HepG2 (cell line): ENCODE data around the gene TMEM167B. TPM values are rescaled to one million over a fixed set of nuclear protein-coding genes. Genes with fewer than 3 reads are reported as not detected.

Source experiments
- ATAC-seq: fragments of 200-7000 bp; cut with Tn5 transposase; 3 replicates; pipeline ENCODE4 v1.9.1; 2020; ENCODE audit warnings: mild to moderate bottlenecking, moderate library complexity
- BruUV-seq: library from RNA; stranded (reverse); fragments of 400-500 nt; replicated peaks from 2 replicates; lab custom pipeline; 2021; lab: Mats Ljungman, UMichigan
- CTCF ChIA-PET: fragments of 300-600 bp; formaldehyde crosslinking; extraction: SDS; loops from one replicate; lab custom pipeline; 2021; ENCODE audit warnings: low total read pairs, inconsistent platforms, low intra/inter-chr PET ratio; lab: Yijun Ruan, JAX
- POLR2A ChIA-PET: fragments of 350-600 bp; sonication (Branson Sonifier 250); formaldehyde crosslinking; loops from one replicate; lab custom pipeline; 2020; ENCODE audit warnings: antibody characterized with exemption, inconsistent platforms; lab: Yijun Ruan, JAX
- DNase-seq: peaks from one replicate; pipeline ENCODE4 v3.0.0-alpha.2; 2015; ENCODE audit warnings: low spot score
- FAIRE-seq: peaks from 3 replicates; lab custom pipeline; 2011; peaks lifted over from hg19 to GRCh38; lab: Jason Lieb, UNC
- H2AFZ ChIP-seq: one replicate; pipeline ENCODE4 v1.6.1; 2011; ENCODE audit warnings: low read length, inconsistent platforms
- H3K27ac ChIP-seq: fragments of 300-600 bp; 3 replicates; pipeline ENCODE4 v1.8.0; 2011; ENCODE audit warnings: mixed run types, mild to moderate bottlenecking, mixed read lengths, low read length, inconsistent platforms; ENCODE audit not compliant: insufficient read depth; ENCODE audit errors: extremely low read length
- H3K27me3 ChIP-seq, 2 experiments: fragments of 200-600 bp in 1 of 2; 2 replicates in 1 of 2; 3 replicates in 1 of 2; pipeline versions ENCODE4 v1.6.0 to v1.8.0; 2011; ENCODE audit warnings: low read length in 2 of 2, mild to moderate bottlenecking in 2 of 2, moderate library complexity in 2 of 2, inconsistent platforms in 1 of 2; ENCODE audit not compliant: insufficient read depth in 2 of 2, control insufficient read depth in 1 of 2
- H3K36me3 ChIP-seq, 2 experiments: fragments of 200-600 bp in 1 of 2; replicated peaks in 1 of 2; 2 replicates in 1 of 2; 3 replicates in 1 of 2; pipeline versions ENCODE4 v1.5.1 to v1.8.0; 2011; ENCODE audit warnings: low read length in 2 of 2, inconsistent platforms in 1 of 2; ENCODE audit not compliant: insufficient read depth in 2 of 2, control insufficient read depth in 1 of 2
- H3K4me1 ChIP-seq: 2 replicates; pipeline ENCODE4 v1.5.1; 2012; ENCODE audit warnings: low read length, inconsistent platforms; ENCODE audit not compliant: insufficient read depth
- H3K4me2 ChIP-seq: 2 replicates; pipeline ENCODE4 v1.6.0; 2011; ENCODE audit warnings: low read depth, low read length, inconsistent platforms
- H3K4me3 ChIP-seq, 3 experiments: fragments of 200-600 bp in 1 of 3; sonication (generic), shearing (Covaris generic) in 1 of 3; replicated peaks in 1 of 3; 2 replicates each; pipeline ENCODE4 v1.5.1; 2011 to 2016; ENCODE audit warnings: low read length in 3 of 3, inconsistent platforms in 2 of 3, low read depth in 2 of 3, mild to moderate bottlenecking in 2 of 3, control low read depth in 1 of 3, mixed read lengths in 1 of 3; ENCODE audit not compliant: insufficient read depth in 1 of 3
- H3K79me2 ChIP-seq: one replicate; pipeline ENCODE4 v1.6.1; 2011; ENCODE audit warnings: low read length, inconsistent platforms; ENCODE audit not compliant: insufficient read depth
- H3K9ac ChIP-seq: 2 replicates; pipeline ENCODE4 v1.6.0; 2011; ENCODE audit warnings: mild to moderate bottlenecking, low read depth, low read length, inconsistent platforms; ENCODE audit not compliant: insufficient read depth
- H3K9me3 ChIP-seq: 2 replicates; pipeline ENCODE4 v1.5.1; 2012; ENCODE audit warnings: mild to moderate bottlenecking, low read length
- H4K20me1 ChIP-seq: 2 replicates; pipeline ENCODE4 v1.6.0; 2011; ENCODE audit warnings: inconsistent platforms, mild to moderate bottlenecking, low read length, moderate library complexity; ENCODE audit not compliant: insufficient read depth
- ATM ChIP-seq: fragments of 450-650 bp; IDR thresholded peaks from 2 replicates; pipeline ENCODE4 v1.7.1; 2017; ENCODE audit warnings: mild to moderate bottlenecking, borderline replicate concordance
- CREM ChIP-seq, 2 experiments: sonication (generic) in 1 of 2; formaldehyde crosslinking in 1 of 2; IDR thresholded peaks; 2 replicates each; pipeline versions ENCODE4 v1.4.0 to v1.6.1; 2016 to 2020; ENCODE audit warnings: antibody characterized with exemption in 1 of 2, mild to moderate bottlenecking in 1 of 2, missing genetic modification reagents in 1 of 2
- HNF4G ChIP-seq, 2 experiments: sonication (generic) in 1 of 2; formaldehyde crosslinking in 1 of 2; IDR thresholded peaks; 2 replicates each; pipeline versions ENCODE4 v1.4.0 to v1.6.1; 2011 to 2020; ENCODE audit warnings: borderline replicate concordance in 2 of 2, low read depth in 2 of 2, mild to moderate bottlenecking in 2 of 2, low read length in 1 of 2, missing genetic modification reagents in 1 of 2, moderate library complexity in 1 of 2
- NFYC ChIP-seq: IDR thresholded peaks from 2 replicates; pipeline ENCODE4 v1.6.1; 2016; ENCODE audit warnings: missing genetic modification reagents, missing compliant biosample characterization
- SPEN ChIP-seq: sonication (generic); formaldehyde crosslinking; IDR thresholded peaks from 2 replicates; pipeline ENCODE4 v1.5.1; 2020; ENCODE audit warnings: low read depth, mild to moderate bottlenecking, missing genetic modification reagents
- SRSF1 ChIP-seq: fragments of 200-400 bp; formaldehyde crosslinking; optimal IDR thresholded peaks from 2 replicates; pipeline ENCODE3; 2017; ENCODE audit warnings: mild to moderate bottlenecking, low read depth, low read length, moderate library complexity
- ZBTB8A ChIP-seq: sonication (generic); formaldehyde crosslinking; IDR thresholded peaks from 2 replicates; pipeline ENCODE4 v1.4.0; 2020; ENCODE audit warnings: mild to moderate bottlenecking, low read depth, missing genetic modification reagents, borderline replicate concordance
- ZNF337 ChIP-seq: sonication (generic); formaldehyde crosslinking; IDR thresholded peaks from 2 replicates; pipeline ENCODE4 v1.5.1; 2020; ENCODE audit warnings: missing genetic modification reagents, low read depth, mild to moderate bottlenecking, borderline replicate concordance
- ZNF788 ChIP-seq: sonication (generic); formaldehyde crosslinking; IDR thresholded peaks from 2 replicates; pipeline ENCODE4 v1.5.0; 2020; ENCODE audit warnings: mild to moderate bottlenecking, missing genetic modification reagents, borderline replicate concordance
- ZNF891 ChIP-seq: sonication (generic); formaldehyde crosslinking; IDR thresholded peaks from 2 replicates; pipeline ENCODE4 v1.5.0; 2020; ENCODE audit warnings: mild to moderate bottlenecking, missing genetic modification reagents
- WGBS: methylation state at CpG from one replicate; pipeline ENCODE4 v1.1.6; 2017; ENCODE audit warnings: low lambda C conversion rate; 5-methylcytosine and 5-hydroxymethylcytosine counted together
- in situ Hi-C: cut with HindIII; loops from 2 replicates; pipeline ENCODE4 v1.10.0; 2017; ENCODE audit warnings: low pct_unique_long_range_greater_than_20kb; ENCODE audit not compliant: extremely low pct_ligation_motif_present
- intact Hi-C: fragments of 100-400 bp; cut with micrococcal nuclease; formaldehyde crosslinking; loops from one replicate; pipeline ENCODE4 v1.10.0; 2022; ENCODE audit not compliant: unreplicated experiment
- polyA plus RNA-seq, 8 experiments: library from polyadenylated mRNA; depleted of rRNA in 3 of 8; stranded (reverse) in 7 of 8; unstranded in 1 of 8; fragments of >200 nt; fragmentation: Illumina TruSeq in 4 of 8; extraction: Trizol in 4 of 8; gene quantifications; 2 replicates each; pipeline versions ENCODE4 v1.2.1 to v1.2.3, GENCODE V29; 2011 to 2016; ENCODE audit warnings: low read depth in 4 of 8, missing spikeins in 1 of 8, mixed read lengths in 1 of 8; ENCODE audit not compliant: insufficient read depth in 1 of 8
- total RNA-seq, 5 experiments: library from RNA; depleted of rRNA; stranded (reverse); fragments of >200 nt; fragmentation: Illumina TruSeq; extraction: Trizol; gene quantifications; 2 replicates each; pipeline ENCODE4 v1.2.3, GENCODE V29; 2016; ENCODE audit warnings: low read depth in 1 of 5
- TF ChIP-seq, protein P1 (sequence below): sonication (generic); formaldehyde crosslinking; IDR thresholded peaks from 2 replicates; pipeline ENCODE4 v1.4.0; 2020; ENCODE audit warnings: missing genetic modification reagents, borderline replicate concordance
- TF ChIP-seq, protein P2 (sequence below): sonication (generic); formaldehyde crosslinking; IDR thresholded peaks from 2 replicates; pipeline ENCODE4 v1.4.0; 2020; ENCODE audit warnings: mild to moderate bottlenecking, missing genetic modification reagents, borderline replicate concordance
- TF ChIP-seq, protein P3 (sequence below): sonication (generic); formaldehyde crosslinking; IDR thresholded peaks from 2 replicates; pipeline ENCODE4 v1.5.0; 2020; ENCODE audit warnings: missing genetic modification reagents, mild to moderate bottlenecking, borderline replicate concordance

Gene TMEM167B
- total and polyA plus RNA-seq, 2 of the 13 experiments (the other 11 are each of a cell fraction or from before 2014, with no cell fraction given) = 9.5 to 22.4 TPM

DNA sequence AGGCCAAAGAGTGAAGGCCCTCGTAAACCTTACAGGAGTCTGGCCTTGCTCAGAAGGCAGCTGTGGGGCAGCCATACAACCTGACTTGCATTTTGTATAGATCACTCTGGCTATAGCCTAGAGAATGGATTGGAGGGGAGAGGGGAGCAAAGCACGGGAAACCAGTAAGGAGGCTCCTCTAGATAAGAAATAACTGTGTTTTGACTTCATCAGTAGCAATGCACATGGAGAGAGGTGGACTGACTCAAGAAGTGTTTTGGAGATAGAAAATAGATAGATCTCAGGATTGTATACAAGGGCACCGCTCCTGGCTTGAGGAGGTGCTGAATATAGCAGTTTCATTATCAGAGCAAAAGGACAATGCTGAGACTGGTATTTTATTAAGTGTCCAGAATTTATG is 49.8 kb downstream of the TMEM167B start:
- in situ Hi-C loops = no loop called here
- ChIA-PET CTCF (no interaction called here), POLR2A (no interaction called here)
- DNase-seq (no peak), FAIRE-seq (no peak), ATAC-seq (no peak)
- TF ChIP-seq, protein P1, sequence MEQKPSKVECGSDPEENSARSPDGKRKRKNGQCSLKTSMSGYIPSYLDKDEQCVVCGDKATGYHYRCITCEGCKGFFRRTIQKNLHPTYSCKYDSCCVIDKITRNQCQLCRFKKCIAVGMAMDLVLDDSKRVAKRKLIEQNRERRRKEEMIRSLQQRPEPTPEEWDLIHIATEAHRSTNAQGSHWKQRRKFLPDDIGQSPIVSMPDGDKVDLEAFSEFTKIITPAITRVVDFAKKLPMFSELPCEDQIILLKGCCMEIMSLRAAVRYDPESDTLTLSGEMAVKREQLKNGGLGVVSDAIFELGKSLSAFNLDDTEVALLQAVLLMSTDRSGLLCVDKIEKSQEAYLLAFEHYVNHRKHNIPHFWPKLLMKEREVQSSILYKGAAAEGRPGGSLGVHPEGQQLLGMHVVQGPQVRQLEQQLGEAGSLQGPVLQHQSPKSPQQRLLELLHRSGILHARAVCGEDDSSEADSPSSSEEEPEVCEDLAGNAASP (CRISPR knock-in tag) = no peak
- TF ChIP-seq SRSF1 = no peak
- no peak for TF ChIP-seq CREM (IDR thresholded peaks at IDR 0.05)
- no peak for TF ChIP-seq CREM (CRISPR knock-in tag; IDR thresholded peaks at IDR 0.05)
- TF ChIP-seq ZNF891 (CRISPR knock-in tag) = no peak
- no peak for TF ChIP-seq ZBTB8A
- TF ChIP-seq SPEN (CRISPR knock-in tag) = no peak
- no peak for TF ChIP-seq NFYC
- TF ChIP-seq ZNF337 (CRISPR knock-in tag) = no peak
- TF ChIP-seq ATM = no peak
- TF ChIP-seq, protein P2, sequence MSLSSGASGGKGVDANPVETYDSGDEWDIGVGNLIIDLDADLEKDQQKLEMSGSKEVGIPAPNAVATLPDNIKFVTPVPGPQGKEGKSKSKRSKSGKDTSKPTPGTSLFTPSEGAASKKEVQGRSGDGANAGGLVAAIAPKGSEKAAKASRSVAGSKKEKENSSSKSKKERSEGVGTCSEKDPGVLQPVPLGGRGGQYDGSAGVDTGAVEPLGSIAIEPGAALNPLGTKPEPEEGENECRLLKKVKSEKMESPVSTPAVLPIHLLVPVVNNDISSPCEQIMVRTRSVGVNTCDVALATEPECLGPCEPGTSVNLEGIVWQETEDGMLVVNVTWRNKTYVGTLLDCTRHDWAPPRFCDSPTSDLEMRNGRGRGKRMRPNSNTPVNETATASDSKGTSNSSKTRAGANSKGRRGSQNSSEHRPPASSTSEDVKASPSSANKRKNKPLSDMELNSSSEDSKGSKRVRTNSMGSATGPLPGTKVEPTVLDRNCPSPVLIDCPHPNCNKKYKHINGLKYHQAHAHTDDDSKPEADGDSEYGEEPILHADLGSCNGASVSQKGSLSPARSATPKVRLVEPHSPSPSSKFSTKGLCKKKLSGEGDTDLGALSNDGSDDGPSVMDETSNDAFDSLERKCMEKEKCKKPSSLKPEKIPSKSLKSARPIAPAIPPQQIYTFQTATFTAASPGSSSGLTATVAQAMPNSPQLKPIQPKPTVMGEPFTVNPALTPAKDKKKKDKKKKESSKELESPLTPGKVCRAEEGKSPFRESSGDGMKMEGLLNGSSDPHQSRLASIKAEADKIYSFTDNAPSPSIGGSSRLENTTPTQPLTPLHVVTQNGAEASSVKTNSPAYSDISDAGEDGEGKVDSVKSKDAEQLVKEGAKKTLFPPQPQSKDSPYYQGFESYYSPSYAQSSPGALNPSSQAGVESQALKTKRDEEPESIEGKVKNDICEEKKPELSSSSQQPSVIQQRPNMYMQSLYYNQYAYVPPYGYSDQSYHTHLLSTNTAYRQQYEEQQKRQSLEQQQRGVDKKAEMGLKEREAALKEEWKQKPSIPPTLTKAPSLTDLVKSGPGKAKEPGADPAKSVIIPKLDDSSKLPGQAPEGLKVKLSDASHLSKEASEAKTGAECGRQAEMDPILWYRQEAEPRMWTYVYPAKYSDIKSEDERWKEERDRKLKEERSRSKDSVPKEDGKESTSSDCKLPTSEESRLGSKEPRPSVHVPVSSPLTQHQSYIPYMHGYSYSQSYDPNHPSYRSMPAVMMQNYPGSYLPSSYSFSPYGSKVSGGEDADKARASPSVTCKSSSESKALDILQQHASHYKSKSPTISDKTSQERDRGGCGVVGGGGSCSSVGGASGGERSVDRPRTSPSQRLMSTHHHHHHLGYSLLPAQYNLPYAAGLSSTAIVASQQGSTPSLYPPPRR = no peak
- TF ChIP-seq HNF4G (IDR thresholded peaks at IDR 0.05; ENCODE audit: borderline replicate concordance, low read depth, low read length) = no peak
- TF ChIP-seq HNF4G (CRISPR knock-in tag; IDR thresholded peaks at IDR 0.05; ENCODE audit: borderline replicate concordance, low read depth) = no peak
- TF ChIP-seq, protein P3, sequence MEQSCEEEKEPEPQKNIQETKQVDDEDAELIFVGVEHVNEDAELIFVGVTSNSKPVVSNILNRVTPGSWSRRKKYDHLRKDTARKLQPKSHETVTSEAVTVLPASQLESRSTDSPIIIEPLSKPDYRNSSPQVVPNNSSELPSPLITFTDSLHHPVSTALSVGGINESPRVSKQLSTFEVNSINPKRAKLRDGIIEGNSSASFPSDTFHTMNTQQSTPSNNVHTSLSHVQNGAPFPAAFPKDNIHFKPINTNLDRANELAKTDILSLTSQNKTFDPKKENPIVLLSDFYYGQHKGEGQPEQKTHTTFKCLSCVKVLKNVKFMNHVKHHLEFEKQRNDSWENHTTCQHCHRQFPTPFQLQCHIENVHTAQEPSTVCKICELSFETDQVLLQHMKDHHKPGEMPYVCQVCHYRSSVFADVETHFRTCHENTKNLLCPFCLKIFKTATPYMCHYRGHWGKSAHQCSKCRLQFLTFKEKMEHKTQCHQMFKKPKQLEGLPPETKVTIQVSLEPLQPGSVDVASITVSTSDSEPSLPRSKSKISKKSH = no peak
- no peak for TF ChIP-seq ZNF788 (CRISPR knock-in tag)
- Histone ChIP-seq H3K4me2 (no peak overlapping the region), H3K4me1 (peaks cover 37% of the 10 kb centered on the region), H2AFZ (no peak overlapping the region), H3K9me3 (no peaks in the 10 kb centered on the region), H3K36me3 (no peaks in the 10 kb centered on the region), H3K4me3 (no peak overlapping the region), H4K20me1 (no peaks in the 10 kb centered on the region), H3K27me3 (no peaks in the 10 kb centered on the region), H3K79me2 (no peaks in the 10 kb centered on the region), H3K9ac (no peak overlapping the region), H3K27ac (no peak overlapping the region)
- intact Hi-C loops = no loop called here
- WGBS = 63% methylated on average over 3 of the region's 3 CpGs
- BruUV-seq = no TSS peak
